SW480 (cell line): ENCODE data around the gene GPSM1.
A peak's percentile ranks its signal among the peaks of the same experiment; 100 is the strongest.
"Not testable (repeated sequence)": the region's sequence is repeated elsewhere in the genome, so short reads cannot be mapped to it uniquely, and the experiment has no call there.

Experiments
- DNase-seq: peaks from one replicate; pipeline ENCODE4 v3.0.0-alpha.2; 2016; ENCODE audit warnings: low spot score

Gene GPSM1

GRCh38 chr9:136344544-136345280 lies 17.4 kb downstream of the GPSM1 start:
- no peak for DNase-seq

- DNase-seq: peak; percentile 70
Measured at GRCh38 chr9:136345281-136346156, 18.2 kb downstream of the GPSM1 start.

DNA sequence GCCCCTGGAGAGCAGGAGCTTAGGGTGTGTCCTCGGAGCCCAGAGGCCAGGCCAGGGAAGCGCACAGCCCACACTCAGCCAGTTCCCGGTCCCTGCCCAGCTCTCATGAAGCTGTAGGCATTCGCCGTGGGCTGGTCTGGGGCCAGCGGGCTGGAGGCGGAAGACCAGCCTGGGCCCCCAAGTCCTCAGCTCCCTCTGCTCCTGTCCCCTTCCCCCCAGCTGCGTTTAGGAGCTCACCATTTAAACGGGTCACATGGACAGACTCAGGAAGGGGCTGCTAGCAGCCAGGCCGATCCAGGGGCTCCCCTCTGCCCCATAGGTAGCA lies 18.8 kb downstream of the GPSM1 start:
- DNase-seq: no peak

DNA sequence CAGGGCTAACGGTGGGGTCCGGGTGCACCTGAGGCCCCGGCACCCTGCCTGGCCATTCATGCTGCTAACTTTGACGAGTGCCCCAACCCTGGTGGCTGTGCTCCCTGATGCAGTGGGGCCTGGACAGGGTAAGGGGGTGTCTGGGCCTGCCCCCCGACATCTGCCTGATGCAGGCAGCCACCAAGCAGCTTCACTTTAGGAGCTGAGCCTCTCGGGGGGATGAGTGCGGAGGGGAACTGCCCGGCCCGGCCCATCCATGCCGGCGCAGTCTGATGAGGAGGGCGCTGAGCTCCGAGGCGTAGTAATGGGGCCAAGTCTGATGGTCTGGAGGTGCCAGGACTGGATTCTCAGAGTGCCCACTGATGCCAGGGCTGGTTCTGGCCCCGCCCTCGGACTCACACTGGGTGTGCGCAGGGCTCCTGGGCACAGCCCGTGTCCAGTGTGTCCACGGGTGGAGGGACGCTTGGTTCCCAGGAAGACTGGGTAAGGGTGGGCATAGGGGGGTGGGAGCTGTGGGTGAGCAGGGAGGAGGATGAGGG lies 19.7 kb downstream of the GPSM1 start:
- no peak for DNase-seq

GRCh38 chr9:136347472-136348256 lies 20.3 kb downstream of the GPSM1 start:
- no peak for DNase-seq

DNA sequence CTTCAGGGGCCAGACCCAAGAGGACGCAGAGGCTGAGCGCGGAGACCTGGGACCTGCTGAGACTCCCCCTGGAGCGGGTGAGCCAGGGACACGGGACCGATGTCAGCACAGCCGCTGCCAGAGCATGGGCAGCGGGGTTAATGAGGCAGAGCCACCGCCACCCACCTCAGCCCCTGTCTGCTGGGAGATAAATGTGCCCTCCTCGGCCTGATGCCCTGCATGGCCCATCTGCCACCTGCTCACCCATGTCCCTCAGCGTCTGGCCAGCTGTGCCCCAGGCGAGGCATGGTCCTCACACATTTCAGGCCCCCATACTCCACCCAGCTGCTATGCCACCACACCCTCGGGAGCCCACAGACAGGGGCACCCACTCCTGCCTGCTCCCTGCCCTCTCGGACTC lies 21.4 kb downstream of the GPSM1 start:
- no peak for DNase-seq

- no peak for DNase-seq
Measured at GRCh38 chr9:136349546-136349945, 22.2 kb downstream of the GPSM1 start.

- no peak for DNase-seq
Measured at GRCh38 chr9:136351252-136351800, 24.0 kb downstream of the GPSM1 start.

GRCh38 chr9:136351868-136352267 lies 24.5 kb downstream of the GPSM1 start:
- DNase-seq: not testable (repeated sequence)

DNA sequence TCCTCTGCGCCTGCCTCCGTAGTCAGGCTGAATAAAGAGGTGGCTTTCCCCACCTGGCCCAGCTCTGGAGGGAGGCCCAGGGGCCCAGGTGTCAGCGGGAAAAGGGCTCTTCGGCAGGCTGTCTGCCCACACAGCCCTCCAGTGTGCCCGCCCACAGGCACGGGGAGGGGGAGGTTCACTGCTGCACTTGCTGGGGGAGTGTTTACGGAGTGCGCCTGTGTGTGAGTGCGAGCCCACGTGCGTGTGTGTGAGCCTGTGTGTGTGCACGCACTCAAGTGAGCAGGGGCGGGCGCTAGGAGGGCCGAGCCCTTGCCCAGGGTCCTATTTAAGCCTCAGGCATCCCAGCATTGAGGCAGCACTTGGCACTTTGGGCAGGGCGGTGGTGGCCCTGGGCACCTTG lies 25.3 kb downstream of the GPSM1 start:
- no peak for DNase-seq

- DNase-seq: no peak
Measured at GRCh38 chr9:136353088-136353487, 25.7 kb downstream of the GPSM1 start.

DNA sequence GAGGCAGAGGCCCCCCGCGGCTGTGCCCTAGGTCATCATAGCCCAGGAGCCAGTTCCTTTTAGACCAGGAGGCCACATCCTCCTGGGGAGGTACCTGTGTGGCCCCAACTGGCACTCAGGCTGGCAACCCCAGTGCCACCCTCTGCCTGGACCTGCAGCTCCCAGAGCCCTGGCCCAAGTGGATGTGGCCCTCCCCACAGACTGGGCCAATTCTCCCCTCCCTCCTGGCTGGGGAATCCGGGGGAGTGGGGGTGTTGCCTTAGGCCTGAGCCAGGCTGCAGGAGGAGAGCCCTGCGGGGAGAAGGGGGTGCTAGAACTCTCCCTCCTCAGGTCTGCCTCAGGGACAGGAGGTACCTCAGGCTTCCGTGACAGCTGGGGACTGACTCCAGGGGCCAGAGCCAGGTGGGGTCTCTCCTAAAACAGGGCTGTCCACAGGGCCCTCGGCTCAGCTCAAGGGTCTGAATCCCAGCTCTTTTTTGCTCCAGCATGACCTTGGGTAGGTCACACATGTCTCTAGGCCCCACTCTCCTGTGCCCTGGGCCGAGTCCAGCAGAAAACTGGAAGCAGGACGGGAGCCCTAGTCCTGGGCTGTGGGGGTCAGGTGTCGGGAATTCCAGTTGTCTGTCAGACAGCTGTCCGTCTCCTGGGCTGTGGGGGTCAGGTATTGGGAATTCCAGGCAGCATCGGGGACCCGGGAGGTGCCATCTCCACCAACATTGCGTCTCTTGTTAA lies 26.6 kb downstream of the GPSM1 start:
- DNase-seq: no peak

- DNase-seq: peak; percentile 64
Measured at GRCh38 chr9:136354592-136355085, 27.3 kb downstream of the GPSM1 start.

- no peak for DNase-seq
Measured at GRCh38 chr9:136355616-136356557, 28.5 kb downstream of the GPSM1 start.

DNA sequence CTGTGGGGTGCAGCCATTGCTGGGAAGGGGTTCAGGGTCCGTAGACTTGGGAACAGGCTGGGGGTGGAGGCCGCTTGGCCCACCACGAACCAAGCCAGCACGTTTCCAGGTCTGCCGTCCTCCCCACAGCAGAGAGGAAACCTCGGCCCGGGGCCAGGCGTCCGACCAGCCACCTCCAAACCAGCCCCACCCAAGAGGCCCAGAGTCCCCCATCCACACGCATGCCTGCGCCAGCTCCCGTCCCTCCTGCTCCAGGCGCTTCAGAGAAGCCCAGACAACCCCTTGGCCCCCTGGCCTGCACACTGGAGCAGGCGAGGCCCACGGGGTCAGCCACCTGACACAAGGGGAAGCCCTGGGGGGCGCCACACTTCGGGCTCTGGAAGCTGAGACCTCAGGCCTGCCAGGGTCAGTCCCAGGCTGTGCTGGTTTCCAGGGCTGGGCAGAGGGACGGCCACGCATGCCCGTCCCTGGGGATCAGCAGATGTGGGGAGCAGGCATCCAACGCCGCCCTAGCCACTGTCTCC lies 29.9 kb downstream of the GPSM1 start:
- DNase-seq: no peak

DNA sequence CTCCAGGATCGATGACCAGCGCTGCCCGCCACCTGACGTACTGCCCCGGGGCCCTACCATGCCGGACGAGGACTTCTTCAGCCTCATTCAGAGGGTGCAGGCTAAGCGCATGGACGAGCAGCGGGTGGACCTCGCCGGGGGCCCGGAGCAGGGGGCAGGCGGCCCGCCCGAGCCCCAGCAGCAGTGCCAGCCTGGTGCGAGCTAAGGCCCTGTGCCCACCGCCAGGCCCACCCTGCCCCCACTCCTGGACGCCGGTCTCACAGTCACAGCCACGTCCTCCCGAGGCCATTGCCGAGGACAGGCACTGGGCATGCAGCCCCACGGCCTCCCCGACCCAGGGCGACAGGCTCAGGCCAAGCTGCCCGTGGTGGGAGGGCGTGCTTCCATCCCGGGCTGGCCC lies 30.7 kb downstream of the GPSM1 start:
- no peak for DNase-seq

- no peak for DNase-seq
Measured at GRCh38 chr9:136358888-136359287, 31.5 kb downstream of the GPSM1 start.

- DNase-seq: no peak
Measured at GRCh38 chr9:136359774-136360718, 32.7 kb downstream of the GPSM1 start.
